Measurements from ENCODE around the gene ZMAT5.

The ZMAT5 gene

GRCh38 chr22:29773233-29773632, 6.4 kb upstream of the ZMAT5 start:
- TF ChIP-seq GATA2 (IDR thresholded peaks at IDR 0.05; ENCODE audit: low read depth, low read length) (no peak), GATA3 (IDR thresholded peaks at IDR 0.05; ENCODE audit: low read depth, low read length) (no peak)

DNA sequence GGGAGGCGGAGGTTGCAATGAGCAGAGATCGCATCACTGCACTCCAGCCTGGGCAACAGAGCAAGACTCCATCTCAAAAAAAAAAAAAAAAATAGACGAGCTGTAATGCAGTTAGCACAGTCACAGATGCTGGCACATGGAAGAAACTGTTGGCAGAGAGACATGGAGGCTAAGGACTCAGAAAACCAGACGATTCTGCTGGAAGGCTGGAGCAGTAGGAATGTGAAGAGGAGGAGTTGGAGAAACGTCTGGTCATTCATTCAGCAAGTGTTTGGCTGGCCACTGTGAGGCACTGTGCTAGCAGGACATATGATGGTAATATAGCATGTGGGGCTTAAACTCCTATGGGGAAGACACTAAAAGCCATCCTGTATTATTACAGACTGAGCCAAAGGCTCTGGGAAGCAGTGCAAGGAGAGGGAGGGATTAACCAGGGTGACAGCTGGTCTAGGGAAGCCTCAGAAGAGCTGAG, 5.4 kb upstream of the ZMAT5 start:
- no peak for TF ChIP-seq GATA3 (IDR thresholded peaks at IDR 0.05; ENCODE audit: low read depth, low read length)
- TF ChIP-seq GATA2 (IDR thresholded peaks at IDR 0.05; ENCODE audit: low read depth, low read length), result no peak

- TF ChIP-seq GATA2 (IDR thresholded peaks at IDR 0.05; ENCODE audit: low read depth, low read length), result no peak
- TF ChIP-seq GATA3 (IDR thresholded peaks at IDR 0.05; ENCODE audit: low read depth, low read length), result no peak
Measured at GRCh38 chr22:29769723-29770321, 3.0 kb upstream of the ZMAT5 start.

DNA sequence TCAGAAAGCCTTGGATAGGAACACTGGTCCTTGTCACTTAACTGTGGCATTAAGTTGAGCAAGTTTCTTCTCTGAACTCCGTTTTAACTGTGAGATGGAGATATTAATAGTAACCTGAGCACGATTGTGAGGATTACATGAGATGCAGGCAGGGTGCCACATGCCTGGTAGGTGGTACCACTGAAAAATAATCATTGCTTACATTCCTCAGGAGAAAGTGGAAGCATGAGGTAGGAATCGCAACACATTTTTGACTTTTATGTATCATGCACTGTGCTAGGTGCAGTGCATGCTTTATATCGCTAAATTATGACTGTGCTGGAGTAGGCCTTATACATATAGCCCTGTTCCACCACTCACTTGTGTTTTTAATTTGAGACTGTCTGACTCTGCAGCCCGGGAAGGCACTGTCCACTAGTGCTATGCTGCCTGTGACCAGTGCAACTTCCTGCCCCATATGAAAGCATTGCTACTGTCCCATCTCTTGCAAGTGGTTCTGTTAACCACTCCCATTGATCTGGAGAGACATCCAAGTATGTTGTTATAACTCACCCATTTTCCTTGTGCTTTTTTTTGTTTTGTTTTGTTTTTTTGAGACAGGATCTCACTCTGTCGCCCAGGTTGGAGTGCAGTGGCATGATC, 1.4 kb upstream of the ZMAT5 start:
- TF ChIP-seq GATA3 (IDR thresholded peaks at IDR 0.05; ENCODE audit: low read depth, low read length), result no peak
- TF ChIP-seq GATA2 (IDR thresholded peaks at IDR 0.05; ENCODE audit: low read depth, low read length), result no peak

GRCh38 chr22:29767171-29768051, 604 bp upstream of the ZMAT5 start, which contains the start of gene UQCR10:
Gene UQCR10, plus strand, starts transcription at chr22:29767369. Its CDS starts 30 bp downstream, at chr22:29767399.
- TF ChIP-seq GATA2 (IDR thresholded peaks at IDR 0.05; ENCODE audit: low read depth, low read length), result no peak
- no peak for TF ChIP-seq GATA3 (IDR thresholded peaks at IDR 0.05; ENCODE audit: low read depth, low read length)

DNA sequence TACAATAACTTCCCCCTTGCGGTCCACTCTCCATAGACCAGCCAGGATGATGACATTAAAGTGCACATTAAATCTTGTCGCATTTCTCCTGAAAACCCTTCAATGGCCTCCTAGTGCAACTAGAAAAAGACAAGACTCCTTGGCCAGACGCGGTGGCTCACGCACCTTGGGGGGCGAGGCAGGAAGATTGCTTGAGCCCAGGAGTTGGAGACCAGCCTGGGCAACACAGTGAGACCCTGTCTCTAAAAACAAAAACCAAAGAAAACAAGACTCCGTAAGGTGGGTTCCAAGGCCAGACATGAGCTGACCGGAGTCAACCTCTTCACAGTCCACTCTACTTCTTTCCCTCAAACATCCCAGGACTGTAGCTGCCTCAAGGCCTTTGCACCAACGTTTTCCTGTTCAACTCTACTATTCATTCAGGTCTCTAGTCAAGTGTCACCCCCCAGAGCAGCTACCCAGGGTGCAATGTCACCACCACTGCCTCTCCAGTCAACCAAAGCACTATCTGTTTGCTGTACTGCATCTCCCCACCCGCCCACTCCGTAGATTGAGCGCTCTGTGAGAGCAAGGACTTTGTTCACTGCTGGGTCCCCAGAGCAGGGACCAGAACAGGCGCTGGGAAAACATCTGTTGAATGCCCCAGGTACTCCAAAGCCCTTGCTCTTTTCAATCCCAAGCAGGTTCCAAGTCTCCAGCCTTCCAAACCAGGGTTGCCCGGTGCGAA, 739 bp downstream of the ZMAT5 start:
- TF ChIP-seq GATA3 (IDR thresholded peaks at IDR 0.05; ENCODE audit: low read depth, low read length), result no peak
- TF ChIP-seq GATA2 (IDR thresholded peaks at IDR 0.05; ENCODE audit: low read depth, low read length), result no peak

GRCh38 chr22:29762263-29762662, 4.5 kb downstream of the ZMAT5 start:
- TF ChIP-seq GATA2 (IDR thresholded peaks at IDR 0.05; ENCODE audit: low read depth, low read length) (no peak), GATA3 (IDR thresholded peaks at IDR 0.05; ENCODE audit: low read depth, low read length) (no peak)

- TF ChIP-seq GATA3 (IDR thresholded peaks at IDR 0.05; ENCODE audit: low read depth, low read length) (no peak), GATA2 (IDR thresholded peaks at IDR 0.05; ENCODE audit: low read depth, low read length) (no peak)
Measured at GRCh38 chr22:29758959-29759358, 7.8 kb downstream of the ZMAT5 start.

GRCh38 chr22:29758068-29758622, 8.7 kb downstream of the ZMAT5 start:
- TF ChIP-seq GATA2 (IDR thresholded peaks at IDR 0.05; ENCODE audit: low read depth, low read length), result no peak
- TF ChIP-seq GATA3 (IDR thresholded peaks at IDR 0.05; ENCODE audit: low read depth, low read length), result no peak

DNA sequence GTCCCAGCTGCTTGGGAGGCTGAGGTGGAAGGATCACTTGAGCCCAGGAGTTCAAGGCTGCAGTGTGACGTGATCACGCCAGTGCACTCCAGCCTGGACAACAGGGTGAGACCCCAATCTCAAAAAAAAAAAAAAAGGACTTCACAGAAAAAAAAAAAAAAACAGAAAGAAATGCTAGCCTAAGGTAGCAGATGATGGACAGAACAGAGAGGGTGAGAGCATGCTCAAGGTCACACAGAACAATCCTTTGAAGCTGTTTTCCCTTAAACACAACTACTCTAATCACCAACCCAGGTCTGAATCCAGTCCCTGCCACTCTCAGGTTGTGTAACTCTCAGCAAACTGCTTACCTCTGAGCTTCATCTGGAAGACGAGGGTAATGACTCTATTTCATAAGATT, 9.7 kb downstream of the ZMAT5 start:
- no peak for TF ChIP-seq GATA2 (IDR thresholded peaks at IDR 0.05; ENCODE audit: low read depth, low read length)
- no peak for TF ChIP-seq GATA3 (IDR thresholded peaks at IDR 0.05; ENCODE audit: low read depth, low read length)

DNA sequence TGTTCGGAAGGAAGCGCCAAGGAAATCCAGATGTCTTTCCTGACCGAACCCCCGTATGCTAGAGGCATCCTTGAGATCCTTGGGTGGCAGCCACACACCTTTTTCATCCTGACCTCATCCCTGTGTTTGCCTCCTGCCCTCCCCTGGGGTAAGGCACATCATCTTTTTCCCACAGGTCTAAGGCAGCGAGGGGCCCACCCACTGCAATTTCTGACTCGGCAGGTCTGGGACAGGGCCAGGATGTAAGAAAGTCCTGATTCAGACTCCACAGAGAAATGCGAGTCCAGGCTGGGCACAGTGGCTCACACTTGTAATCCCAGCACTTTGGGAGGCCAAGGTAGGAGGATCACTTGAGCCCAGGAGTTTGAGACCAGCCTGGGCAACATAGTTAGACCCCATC, 10.5 kb downstream of the ZMAT5 start:
- no peak for TF ChIP-seq GATA2 (IDR thresholded peaks at IDR 0.05; ENCODE audit: low read depth, low read length)
- no peak for TF ChIP-seq GATA3 (IDR thresholded peaks at IDR 0.05; ENCODE audit: low read depth, low read length)

DNA sequence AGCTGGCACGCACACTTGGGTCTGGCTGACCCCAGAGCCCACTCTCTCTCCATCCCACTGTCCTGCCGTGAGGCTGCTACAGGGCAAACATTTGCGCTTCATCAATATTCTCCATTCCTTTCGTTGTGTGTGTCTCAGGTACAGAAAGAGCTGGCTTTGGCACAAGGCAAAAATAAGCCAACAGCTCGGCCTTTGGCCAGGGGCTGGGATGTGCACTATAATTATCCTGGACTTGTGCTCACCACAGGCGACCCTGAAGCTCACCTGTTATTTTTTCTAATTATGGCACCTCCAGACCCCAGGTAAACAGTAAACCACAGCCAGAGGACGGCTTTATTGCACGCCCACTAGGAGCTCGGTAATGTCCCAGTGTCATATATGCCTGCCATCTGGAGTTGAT, 10.9 kb downstream of the ZMAT5 start:
- TF ChIP-seq GATA3 (IDR thresholded peaks at IDR 0.05; ENCODE audit: low read depth, low read length) (no peak), GATA2 (IDR thresholded peaks at IDR 0.05; ENCODE audit: low read depth, low read length) (no peak)

DNA sequence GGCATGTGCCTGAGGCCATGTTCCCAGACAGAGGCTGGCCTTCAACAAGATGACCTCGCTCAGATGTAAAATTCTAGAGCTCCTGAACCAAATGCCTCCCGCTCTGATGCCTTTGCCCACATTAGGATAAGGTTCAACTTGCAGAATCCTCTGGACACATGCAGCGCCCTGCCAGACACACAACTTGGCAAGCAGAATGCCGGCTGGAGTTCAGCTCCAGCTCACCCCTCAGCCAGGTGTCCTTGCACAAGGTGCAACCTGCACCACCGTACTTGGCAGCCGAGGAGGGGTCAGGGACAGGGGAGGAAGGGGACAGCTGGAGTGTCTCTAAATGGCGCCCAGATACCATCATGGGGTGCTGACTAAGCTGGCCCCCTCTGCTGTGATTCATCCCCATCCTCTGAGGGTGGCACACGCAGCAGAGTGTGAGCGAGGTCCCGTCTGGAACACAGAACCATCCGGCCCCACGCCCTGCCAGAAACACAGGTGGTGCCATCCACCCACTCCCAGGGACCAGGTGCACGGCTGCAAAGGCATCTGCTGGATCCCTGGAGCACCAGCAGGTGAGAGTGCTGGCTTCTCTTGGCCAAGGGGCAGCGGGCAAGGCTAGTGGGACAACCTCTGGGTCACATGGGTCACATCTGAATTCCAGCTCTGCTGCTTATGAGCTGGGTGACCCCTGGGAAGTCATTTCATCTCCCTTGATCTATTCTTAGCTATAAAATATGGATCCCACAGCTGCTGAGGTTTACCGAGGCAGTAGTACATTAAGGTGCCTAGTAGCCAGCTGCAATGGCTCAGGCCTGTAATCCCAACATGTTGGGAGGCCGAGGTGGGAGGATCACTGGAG, 12.8 kb downstream of the ZMAT5 start:
- TF ChIP-seq GATA2 (IDR thresholded peaks at IDR 0.05; ENCODE audit: low read depth, low read length), result no peak
- TF ChIP-seq GATA3 (IDR thresholded peaks at IDR 0.05; ENCODE audit: low read depth, low read length), result no peak
